Uterus (tissue), 2 donors: ENCODE results near the gene SYT12.

Source experiments
- POLR2A ChIP-seq, 2 donors: fragments of 450-650 bp; IDR thresholded peaks; one replicate each; pipeline ENCODE4 v1.6.1; 2016; ENCODE audit warnings: antibody characterized with exemption in 2 of 2, mild to moderate bottlenecking in 1 of 2, moderate library complexity in 1 of 2
- TF ChIP-seq, protein P1 (sequence below), 4 experiments: fragments of 200-600 bp in 2 of 4; fragments of 450-650 bp in 2 of 4; sonication (generic) in 2 of 4; IDR thresholded peaks; one replicate each; pipeline ENCODE4 v1.5.1; 2016 to 2019; ENCODE audit warnings: antibody characterized with exemption in 4 of 4, mild to moderate bottlenecking in 2 of 4, moderate library complexity in 1 of 4

DNA sequence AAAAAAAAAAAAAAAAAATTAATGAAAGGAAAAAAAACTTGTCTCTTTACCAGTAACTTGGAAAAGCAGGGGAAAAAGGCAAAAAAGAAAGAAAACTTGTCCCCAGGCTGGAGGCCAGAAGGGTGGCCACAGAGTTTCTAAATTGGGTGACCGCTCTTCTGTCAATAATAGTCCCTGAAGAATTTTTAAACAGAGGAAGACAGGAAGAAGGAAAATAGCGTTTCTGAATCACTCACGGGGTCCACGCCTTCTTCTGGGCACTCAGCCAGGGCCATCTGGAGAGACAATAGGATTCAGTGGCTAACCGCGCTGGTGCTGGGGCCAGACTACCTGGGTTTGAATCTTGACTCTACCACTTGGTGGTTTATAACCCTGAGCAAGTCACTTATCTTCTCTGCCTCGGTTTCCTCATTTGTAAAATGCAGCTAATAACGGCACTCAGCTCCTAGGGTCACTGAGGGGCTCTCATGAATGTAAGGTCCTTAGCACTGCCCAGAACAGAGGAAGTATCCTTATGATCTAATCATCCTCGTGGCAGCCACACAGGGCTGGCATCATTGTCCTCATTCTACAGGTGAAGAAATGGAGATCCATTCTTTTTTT is 40.9 kb upstream of the SYT12 start:
- TF ChIP-seq, protein P1, sequence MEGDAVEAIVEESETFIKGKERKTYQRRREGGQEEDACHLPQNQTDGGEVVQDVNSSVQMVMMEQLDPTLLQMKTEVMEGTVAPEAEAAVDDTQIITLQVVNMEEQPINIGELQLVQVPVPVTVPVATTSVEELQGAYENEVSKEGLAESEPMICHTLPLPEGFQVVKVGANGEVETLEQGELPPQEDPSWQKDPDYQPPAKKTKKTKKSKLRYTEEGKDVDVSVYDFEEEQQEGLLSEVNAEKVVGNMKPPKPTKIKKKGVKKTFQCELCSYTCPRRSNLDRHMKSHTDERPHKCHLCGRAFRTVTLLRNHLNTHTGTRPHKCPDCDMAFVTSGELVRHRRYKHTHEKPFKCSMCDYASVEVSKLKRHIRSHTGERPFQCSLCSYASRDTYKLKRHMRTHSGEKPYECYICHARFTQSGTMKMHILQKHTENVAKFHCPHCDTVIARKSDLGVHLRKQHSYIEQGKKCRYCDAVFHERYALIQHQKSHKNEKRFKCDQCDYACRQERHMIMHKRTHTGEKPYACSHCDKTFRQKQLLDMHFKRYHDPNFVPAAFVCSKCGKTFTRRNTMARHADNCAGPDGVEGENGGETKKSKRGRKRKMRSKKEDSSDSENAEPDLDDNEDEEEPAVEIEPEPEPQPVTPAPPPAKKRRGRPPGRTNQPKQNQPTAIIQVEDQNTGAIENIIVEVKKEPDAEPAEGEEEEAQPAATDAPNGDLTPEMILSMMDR (IDR thresholded peaks at IDR 0.05) = no peak
- TF ChIP-seq POLR2A (IDR thresholded peaks at IDR 0.05) = no peak
